HG02884 (cell line): Measurements from ENCODE around the gene ARMH4.
A peak's percentile ranks its signal among the peaks of the same experiment; 100 is the strongest.

Source experiments
- ATAC-seq: cut with Tn5 transposase; IDR thresholded peaks from one replicate; pipeline ENCODE4 v1.9.1; 2021; ENCODE audit warnings: mild to moderate bottlenecking, moderate library complexity; ENCODE audit not compliant: unreplicated experiment

The ARMH4 gene

GRCh38 chr14:58152014-58152857 lies at the start of gene ARMH4:
ARMH4 (minus strand) TSS chr14:58152213; CDS start chr14:58139358, 12,855 bp downstream.
- ATAC-seq = peak; percentile 95

GRCh38 chr14:58200846-58201245 lies 48.8 kb upstream of the ARMH4 start:
- no peak for ATAC-seq

- ATAC-seq = peak; percentile 13
Observed at GRCh38 chr14:58200480-58200841, 48.4 kb upstream of the ARMH4 start.

- ATAC-seq = peak; percentile 88
Observed at GRCh38 chr14:58199726-58200479, 47.9 kb upstream of the ARMH4 start, which contains the start of gene ACTR10. ACTR10 (plus strand) TSS chr14:58200149; CDS start chr14:58200218, 69 bp downstream.

- ATAC-seq = no peak
Observed at GRCh38 chr14:58198086-58198485, 46.1 kb upstream of the ARMH4 start.

- ATAC-seq = no peak
Observed at GRCh38 chr14:58196198-58196597, 44.2 kb upstream of the ARMH4 start.

- ATAC-seq = no peak
Observed at GRCh38 chr14:58193542-58193941, 41.5 kb upstream of the ARMH4 start.

GRCh38 chr14:58191763-58192601 lies 40.0 kb upstream of the ARMH4 start:
- ATAC-seq = no peak

GRCh38 chr14:58189176-58189575 lies 37.2 kb upstream of the ARMH4 start:
- no peak for ATAC-seq

- no peak for ATAC-seq
Observed at GRCh38 chr14:58177125-58177524, 25.1 kb upstream of the ARMH4 start.

- peak; percentile 74 for ATAC-seq
Observed at GRCh38 chr14:58171090-58171489, 19.1 kb upstream of the ARMH4 start.

- no peak for ATAC-seq
Observed at GRCh38 chr14:58167891-58168290, 15.9 kb upstream of the ARMH4 start.

- no peak for ATAC-seq
Observed at GRCh38 chr14:58167057-58167456, 15.0 kb upstream of the ARMH4 start.

- peak; percentile 62 for ATAC-seq
Observed at GRCh38 chr14:58166005-58166983, 14.3 kb upstream of the ARMH4 start.

- no peak for ATAC-seq
Observed at GRCh38 chr14:58160561-58160960, 8.5 kb upstream of the ARMH4 start.

GRCh38 chr14:58151133-58152013 lies 640 bp downstream of the ARMH4 start:
- peak; percentile 32 for ATAC-seq

GRCh38 chr14:58150243-58150805 lies 1.7 kb downstream of the ARMH4 start:
- no peak for ATAC-seq

- ATAC-seq = no peak
Observed at GRCh38 chr14:58149196-58149595, 2.8 kb downstream of the ARMH4 start.

GRCh38 chr14:58146399-58146798 lies 5.6 kb downstream of the ARMH4 start:
- no peak for ATAC-seq
